H9 (cell line): ENCODE measurements around the gene HBP1. TPM values are rescaled to one million over a fixed set of nuclear protein-coding genes. Genes with fewer than 3 reads are reported as not detected.

Source experiments
- DNase-seq: peaks from one replicate; pipeline ENCODE4 v3.0.0-alpha.2; 2017
- H2AFZ ChIP-seq: one replicate; pipeline ENCODE4 v1.6.1; 2013; ENCODE audit warnings: mild to moderate bottlenecking, low read length, control low read depth, moderate library complexity
- H2AK5ac ChIP-seq: 2 replicates; pipeline ENCODE4 v1.6.1; 2013; ENCODE audit warnings: low read length, control low read depth, mixed read lengths; ENCODE audit not compliant: insufficient read length
- H2BK120ac ChIP-seq: one replicate; pipeline ENCODE4 v1.6.1; 2013; ENCODE audit warnings: low read depth, mild to moderate bottlenecking, low read length, control low read depth, inconsistent platforms; ENCODE audit not compliant: poor library complexity, severe bottlenecking
- H2BK12ac ChIP-seq: 2 replicates; pipeline ENCODE4 v1.6.1; 2013; ENCODE audit warnings: low read length, control low read depth, mixed read lengths, low read depth; ENCODE audit not compliant: insufficient read length
- H2BK15ac ChIP-seq: 2 replicates; pipeline ENCODE4 v1.6.1; 2013; ENCODE audit warnings: low read depth, low read length, control low read depth
- H2BK20ac ChIP-seq: one replicate; pipeline ENCODE4 v1.6.1; 2013; ENCODE audit warnings: low read depth, mild to moderate bottlenecking, low read length, control low read depth, inconsistent platforms; ENCODE audit not compliant: poor library complexity, severe bottlenecking
- H2BK5ac ChIP-seq: 2 replicates; pipeline ENCODE4 v1.6.1; 2013; ENCODE audit warnings: low read length, control low read depth, mixed read lengths; ENCODE audit not compliant: insufficient read length
- H3K14ac ChIP-seq: 2 replicates; pipeline ENCODE4 v1.6.1; 2013; ENCODE audit warnings: low read length, control low read depth; ENCODE audit not compliant: insufficient read depth
- H3K18ac ChIP-seq: 2 replicates; pipeline ENCODE4 v1.6.1; 2013; ENCODE audit warnings: low read depth, mild to moderate bottlenecking, mixed read lengths, low read length, control low read depth; ENCODE audit not compliant: insufficient read length
- H3K23ac ChIP-seq: 2 replicates; pipeline ENCODE4 v1.6.1; 2013; ENCODE audit warnings: low read length, control low read depth, mixed read lengths, low read depth; ENCODE audit not compliant: insufficient read length
- H3K23me2 ChIP-seq: 2 replicates; pipeline ENCODE4 v1.6.1; 2013; ENCODE audit warnings: low read depth, mild to moderate bottlenecking, mixed read lengths, low read length, control low read depth; ENCODE audit not compliant: insufficient read length, poor library complexity, severe bottlenecking
- H3K27ac ChIP-seq: 2 replicates; pipeline ENCODE4 v1.5.1; 2013; ENCODE audit warnings: low read length, control low read depth, mixed read lengths, low read depth; ENCODE audit not compliant: insufficient read length
- H3K27me3 ChIP-seq: 2 replicates; pipeline ENCODE4 v1.6.1; 2013; ENCODE audit warnings: low read length, control low read depth, inconsistent platforms; ENCODE audit not compliant: insufficient read depth
- H3K4ac ChIP-seq: 2 replicates; pipeline ENCODE4 v1.6.1; 2013; ENCODE audit warnings: low read depth, mild to moderate bottlenecking, control low read depth, inconsistent platforms, low read length, moderate library complexity
- H3K4me1 ChIP-seq: 2 replicates; pipeline ENCODE4 v1.6.1; 2013; ENCODE audit warnings: low read length, control low read depth, inconsistent platforms; ENCODE audit not compliant: insufficient read depth
- H3K4me2 ChIP-seq: 2 replicates; pipeline ENCODE4 v1.6.1; 2013; ENCODE audit warnings: low read length, control low read depth, mixed read lengths; ENCODE audit not compliant: insufficient read length, insufficient read depth
- H3K56ac ChIP-seq: 2 replicates; pipeline ENCODE4 v1.6.1; 2013; ENCODE audit warnings: low read depth, mild to moderate bottlenecking, mixed read lengths, low read length, control low read depth; ENCODE audit not compliant: insufficient read length
- H3K79me1 ChIP-seq: 2 replicates; pipeline ENCODE4 v1.6.1; 2013; ENCODE audit warnings: low read depth, mild to moderate bottlenecking, moderate library complexity, low read length, control low read depth, inconsistent platforms; ENCODE audit not compliant: insufficient read depth, poor library complexity, severe bottlenecking
- H3K79me2 ChIP-seq: 2 replicates; pipeline ENCODE4 v1.6.1; 2013; ENCODE audit warnings: low read length, control low read depth, inconsistent platforms; ENCODE audit not compliant: insufficient read depth
- H3K9ac ChIP-seq: 2 replicates; pipeline ENCODE4 v1.6.1; 2013; ENCODE audit warnings: low read length, control low read depth, mixed read lengths; ENCODE audit not compliant: insufficient read length; ENCODE audit errors: extremely low read depth
- H3K9me3 ChIP-seq: one replicate; pipeline ENCODE4 v1.6.1; 2013; ENCODE audit warnings: low read depth, low read length, inconsistent platforms; ENCODE audit not compliant: control insufficient read depth
- H3T11ph ChIP-seq: one replicate; pipeline ENCODE4 v1.6.1; 2013; ENCODE audit warnings: mild to moderate bottlenecking, low read length, control low read depth, inconsistent platforms
- H4K20me1 ChIP-seq: one replicate; pipeline ENCODE4 v1.6.1; 2013; ENCODE audit not compliant: control insufficient read depth, insufficient read length, insufficient read depth
- H4K5ac ChIP-seq: 2 replicates; pipeline ENCODE4 v1.6.1; 2013; ENCODE audit warnings: low read depth, mild to moderate bottlenecking, mixed read lengths, low read length, control low read depth; ENCODE audit not compliant: insufficient read length
- H4K8ac ChIP-seq: replicated peaks from 2 replicates; pipeline ENCODE4 v1.6.1; 2013; ENCODE audit warnings: low read length, control low read depth, mixed read lengths, low read depth; ENCODE audit not compliant: insufficient read length
- H4K91ac ChIP-seq: 2 replicates; pipeline ENCODE4 v1.6.1; 2013; ENCODE audit warnings: low read depth, mild to moderate bottlenecking, moderate library complexity, mixed read lengths, low read length, control low read depth; ENCODE audit not compliant: insufficient read length
- H3K27ac Mint-ChIP-seq, 3 experiments: 2 replicates in 2 of 3; 3 replicates in 1 of 3; pipeline ENCODE4 v1.8.0; 2020 to 2021; ENCODE audit warnings: mixed read lengths in 3 of 3, mild to moderate bottlenecking in 1 of 3, moderate library complexity in 1 of 3
- H3K27me3 Mint-ChIP-seq: 2 replicates; pipeline ENCODE4 v1.8.0; 2021; ENCODE audit warnings: low read depth, mild to moderate bottlenecking, moderate library complexity, mixed read lengths
- H3K36me3 Mint-ChIP-seq, 3 experiments: 2 replicates in 2 of 3; 3 replicates in 1 of 3; pipeline ENCODE4 v1.8.0; 2020 to 2021; ENCODE audit warnings: low read depth in 3 of 3, mixed read lengths in 3 of 3; ENCODE audit not compliant: insufficient read depth in 1 of 3
- H3K4me1 Mint-ChIP-seq, 2 experiments: 2 replicates each; pipeline ENCODE4 v1.8.0; 2020; ENCODE audit warnings: mixed read lengths in 2 of 2
- H3K4me3 Mint-ChIP-seq, 2 experiments: 2 replicates in 1 of 2; 3 replicates in 1 of 2; pipeline ENCODE4 v1.8.0; 2020 to 2021; ENCODE audit warnings: mild to moderate bottlenecking in 2 of 2, mixed read lengths in 2 of 2, moderate library complexity in 1 of 2
- H3K9me3 Mint-ChIP-seq, 2 experiments: 2 replicates in 1 of 2; 3 replicates in 1 of 2; pipeline ENCODE4 v1.8.0; 2020; ENCODE audit warnings: mild to moderate bottlenecking in 2 of 2, mixed read lengths in 2 of 2, moderate library complexity in 1 of 2
- whole genome bisulfite sequencing: extraction: QIAGEN DNeasy Blood & Tissue Kit; methylation state at CpG from one replicate; pipeline ENCODE4 v1.1.7; 2013; ENCODE audit warnings: missing lambda C conversion rate, low lambda C conversion rate, mixed read lengths; ENCODE audit not compliant: insufficient read length; ENCODE audit errors: extremely low coverage; 5-methylcytosine and 5-hydroxymethylcytosine counted together
- total RNA-seq: library from RNA; stranded (reverse); gene quantifications from 2 replicates; pipeline ENCODE4 v1.2.1, GENCODE V29; 2021
- TF ChIP-seq, protein P1 (sequence below): fragments of 200-600 bp; sonication (generic); conservative IDR thresholded peaks from 3 replicates; pipeline ENCODE4 v1.8.0; 2021; ENCODE audit warnings: antibody characterized with exemption, mild to moderate bottlenecking

HBP1 gene
- total RNA-seq, 1 experiment from 2014 or later: 27.6 TPM

DNA sequence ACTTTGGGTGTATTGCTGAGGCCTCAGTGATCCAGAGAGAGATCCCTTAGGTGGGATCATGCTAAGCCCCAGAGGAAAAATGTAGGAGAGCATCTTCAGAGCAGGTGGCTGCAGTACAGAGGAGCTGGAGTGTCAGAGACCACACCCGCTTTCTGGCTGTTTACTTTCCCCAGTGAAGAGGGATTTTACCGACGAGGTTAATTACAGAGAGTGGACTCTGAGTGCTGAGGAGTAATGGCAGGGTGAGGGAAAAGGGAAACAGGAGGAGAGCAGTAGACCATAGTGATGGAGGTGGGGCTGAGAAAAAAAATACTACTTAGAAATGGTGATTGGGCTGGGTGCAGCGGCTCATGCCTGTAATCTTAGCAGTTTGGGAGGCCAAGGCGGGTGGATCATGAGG, 43.3 kb upstream of the HBP1 start:
- no peak overlapping the region; a peak in 1 of 7 replicates for H3K27ac Mint-ChIP-seq
- Histone ChIP-seq H2BK12ac (no peak overlapping the region), H3K14ac (no peak overlapping the region), H4K5ac (no peak overlapping the region), H3K4me2 (no peak overlapping the region), H3K18ac (no peak overlapping the region), H3K9ac (no peak overlapping the region), H3K4me1 (no peaks in the 10 kb centered on the region; the same call in 1 of the 2 replicates), H3K79me2 (no peaks in the 10 kb centered on the region; the same call in 1 of the 2 replicates), H3K4ac (no peak overlapping the region), H3K27ac (no peak overlapping the region), H2AFZ (no peak overlapping the region), H2BK20ac (no peak overlapping the region), H3K23ac (no peak overlapping the region), H2AK5ac (no peak overlapping the region), H2BK5ac (no peak overlapping the region), H4K91ac (no peak overlapping the region), H4K20me1 (no peaks in the 10 kb centered on the region), H3K9me3 (no peaks in the 10 kb centered on the region), H3K23me2 (no peaks in the 10 kb centered on the region), H3T11ph (no peak overlapping the region), H3K79me1 (peaks cover 3% of the 10 kb centered on the region), H3K27me3 (no peaks in the 10 kb centered on the region), H2BK15ac (no peak overlapping the region), H2BK120ac (no peak overlapping the region), H3K56ac (no peak overlapping the region), H4K8ac (no peak overlapping the region)
- no peak for DNase-seq
- WGBS: no CpG with 5 or more reads among the region's 5 CpGs
- H3K9me3 Mint-ChIP-seq: no peaks in the 10 kb centered on the region
- H3K4me3 Mint-ChIP-seq: no peak overlapping the region
- H3K4me1 Mint-ChIP-seq: peaks cover 17 to 29% of the 10 kb centered on the region in 2 experiments
- no peaks in the 10 kb centered on the region for H3K27me3 Mint-ChIP-seq
- TF ChIP-seq, protein P1, sequence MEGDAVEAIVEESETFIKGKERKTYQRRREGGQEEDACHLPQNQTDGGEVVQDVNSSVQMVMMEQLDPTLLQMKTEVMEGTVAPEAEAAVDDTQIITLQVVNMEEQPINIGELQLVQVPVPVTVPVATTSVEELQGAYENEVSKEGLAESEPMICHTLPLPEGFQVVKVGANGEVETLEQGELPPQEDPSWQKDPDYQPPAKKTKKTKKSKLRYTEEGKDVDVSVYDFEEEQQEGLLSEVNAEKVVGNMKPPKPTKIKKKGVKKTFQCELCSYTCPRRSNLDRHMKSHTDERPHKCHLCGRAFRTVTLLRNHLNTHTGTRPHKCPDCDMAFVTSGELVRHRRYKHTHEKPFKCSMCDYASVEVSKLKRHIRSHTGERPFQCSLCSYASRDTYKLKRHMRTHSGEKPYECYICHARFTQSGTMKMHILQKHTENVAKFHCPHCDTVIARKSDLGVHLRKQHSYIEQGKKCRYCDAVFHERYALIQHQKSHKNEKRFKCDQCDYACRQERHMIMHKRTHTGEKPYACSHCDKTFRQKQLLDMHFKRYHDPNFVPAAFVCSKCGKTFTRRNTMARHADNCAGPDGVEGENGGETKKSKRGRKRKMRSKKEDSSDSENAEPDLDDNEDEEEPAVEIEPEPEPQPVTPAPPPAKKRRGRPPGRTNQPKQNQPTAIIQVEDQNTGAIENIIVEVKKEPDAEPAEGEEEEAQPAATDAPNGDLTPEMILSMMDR: no peak
- no peaks in the 10 kb centered on the region; a peak in 2 of 7 replicates for H3K36me3 Mint-ChIP-seq
